Fibroblast of the aortic adventitia (primary cell): ENCODE results near the gene DACT1. TPM values are rescaled to one million over a fixed set of nuclear protein-coding genes. Genes with fewer than 3 reads are reported as not detected.

ENCODE experiments used
- DNase-seq: peaks from one replicate; pipeline ENCODE4 v3.0.0-alpha.2; 2010; ENCODE audit warnings: low read depth
- H3K4me3 ChIP-seq: 2 replicates; pipeline ENCODE4 v1.5.1; 2011; ENCODE audit warnings: low read depth, mild to moderate bottlenecking, control low read depth, low read length, moderate library complexity
- total RNA-seq: library from RNA; depleted of rRNA; stranded (reverse); fragments of >200 nt; gene quantifications from 2 replicates; pipeline ENCODE4 v1.2.3, GENCODE V29; 2012; ENCODE audit warnings: low replicate concordance
- TF ChIP-seq, protein P1 (sequence below): IDR thresholded peaks from 2 replicates; pipeline ENCODE4 v1.5.1; 2011; ENCODE audit warnings: mild to moderate bottlenecking, low read length, control low read depth, inconsistent platforms; ENCODE audit not compliant: insufficient read depth

The DACT1 gene
- total RNA-seq, 1 donor = 13.6 TPM

DNA sequence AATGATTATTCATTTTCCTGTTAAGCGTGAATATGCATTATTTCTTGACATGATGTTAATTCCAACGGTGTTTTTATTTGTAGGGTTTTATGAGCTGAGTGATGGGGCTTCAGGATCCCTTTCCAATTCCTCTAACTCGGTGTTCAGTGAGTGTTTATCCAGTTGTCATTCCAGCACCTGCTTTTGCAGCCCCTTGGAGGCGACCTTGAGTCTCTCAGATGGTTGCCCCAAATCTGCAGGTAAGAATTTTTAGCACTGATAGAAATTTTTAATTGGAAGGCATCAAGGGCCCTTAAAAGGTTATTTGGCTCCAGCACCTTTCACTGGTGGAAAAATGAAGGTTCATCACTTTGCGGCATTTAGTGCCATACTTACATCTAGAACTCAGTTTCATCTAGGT lies 3.7 kb downstream of the DACT1 start:
- H3K4me3 ChIP-seq = no peak overlapping the region
- TF ChIP-seq, protein P1, sequence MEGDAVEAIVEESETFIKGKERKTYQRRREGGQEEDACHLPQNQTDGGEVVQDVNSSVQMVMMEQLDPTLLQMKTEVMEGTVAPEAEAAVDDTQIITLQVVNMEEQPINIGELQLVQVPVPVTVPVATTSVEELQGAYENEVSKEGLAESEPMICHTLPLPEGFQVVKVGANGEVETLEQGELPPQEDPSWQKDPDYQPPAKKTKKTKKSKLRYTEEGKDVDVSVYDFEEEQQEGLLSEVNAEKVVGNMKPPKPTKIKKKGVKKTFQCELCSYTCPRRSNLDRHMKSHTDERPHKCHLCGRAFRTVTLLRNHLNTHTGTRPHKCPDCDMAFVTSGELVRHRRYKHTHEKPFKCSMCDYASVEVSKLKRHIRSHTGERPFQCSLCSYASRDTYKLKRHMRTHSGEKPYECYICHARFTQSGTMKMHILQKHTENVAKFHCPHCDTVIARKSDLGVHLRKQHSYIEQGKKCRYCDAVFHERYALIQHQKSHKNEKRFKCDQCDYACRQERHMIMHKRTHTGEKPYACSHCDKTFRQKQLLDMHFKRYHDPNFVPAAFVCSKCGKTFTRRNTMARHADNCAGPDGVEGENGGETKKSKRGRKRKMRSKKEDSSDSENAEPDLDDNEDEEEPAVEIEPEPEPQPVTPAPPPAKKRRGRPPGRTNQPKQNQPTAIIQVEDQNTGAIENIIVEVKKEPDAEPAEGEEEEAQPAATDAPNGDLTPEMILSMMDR = peak; percentile 2
- no peak for DNase-seq

DNA sequence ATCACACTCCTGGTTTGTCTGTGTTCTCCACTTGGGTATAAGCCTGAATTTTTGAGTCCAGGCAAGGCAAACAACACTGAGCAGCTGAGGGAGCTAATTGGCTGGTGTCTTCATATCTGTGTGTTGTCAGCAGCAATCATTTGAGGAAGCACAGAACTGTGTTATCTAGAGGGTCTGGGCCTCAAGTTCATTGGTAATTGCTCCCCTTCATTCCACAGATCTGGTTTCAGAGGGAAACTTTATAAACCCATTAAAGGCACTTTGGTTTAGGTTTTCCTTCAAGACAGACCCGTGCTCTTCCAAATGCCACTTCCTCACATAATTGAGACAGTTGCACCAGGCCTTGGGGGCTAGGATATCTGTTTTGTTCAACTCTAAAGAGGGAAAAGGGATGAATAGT lies 5.6 kb downstream of the DACT1 start:
- H3K4me3 ChIP-seq = no peak overlapping the region
- DNase-seq = no peak
- TF ChIP-seq, protein P1 = no peak

DNA sequence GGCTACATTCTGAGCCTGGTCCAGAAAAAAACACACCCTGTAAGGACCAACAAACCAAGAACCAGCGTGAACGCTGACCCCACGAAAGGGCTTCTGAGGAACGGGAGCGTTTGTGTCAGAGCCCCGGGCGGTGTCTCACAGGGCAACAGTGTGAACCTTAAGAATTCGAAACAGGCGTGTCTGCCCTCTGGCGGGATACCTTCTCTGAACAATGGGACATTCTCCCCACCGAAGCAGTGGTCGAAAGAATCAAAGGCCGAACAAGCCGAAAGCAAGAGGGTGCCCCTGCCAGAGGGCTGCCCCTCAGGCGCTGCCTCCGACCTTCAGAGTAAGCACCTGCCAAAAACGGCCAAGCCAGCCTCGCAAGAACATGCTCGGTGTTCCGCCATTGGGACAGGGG lies 7.9 kb downstream of the DACT1 start:
- H3K4me3 ChIP-seq = no peak overlapping the region
- DNase-seq = no peak
- TF ChIP-seq, protein P1 = no peak

DNA sequence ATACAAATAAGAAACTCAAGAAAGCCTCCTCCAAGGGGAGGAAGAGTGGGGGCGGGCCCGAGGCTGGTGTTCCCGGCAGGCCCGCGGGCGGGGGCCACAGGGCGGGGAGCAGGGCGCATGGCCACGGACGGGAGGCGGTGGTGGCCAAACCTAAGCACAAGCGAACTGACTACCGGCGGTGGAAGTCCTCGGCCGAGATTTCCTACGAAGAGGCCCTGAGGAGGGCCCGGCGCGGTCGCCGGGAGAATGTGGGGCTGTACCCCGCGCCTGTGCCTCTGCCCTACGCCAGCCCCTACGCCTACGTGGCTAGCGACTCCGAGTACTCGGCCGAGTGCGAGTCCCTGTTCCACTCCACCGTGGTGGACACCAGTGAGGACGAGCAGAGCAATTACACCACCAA lies 8.7 kb downstream of the DACT1 start:
- DNase-seq = no peak
- H3K4me3 ChIP-seq = no peak overlapping the region
- TF ChIP-seq, protein P1 = no peak

DNA sequence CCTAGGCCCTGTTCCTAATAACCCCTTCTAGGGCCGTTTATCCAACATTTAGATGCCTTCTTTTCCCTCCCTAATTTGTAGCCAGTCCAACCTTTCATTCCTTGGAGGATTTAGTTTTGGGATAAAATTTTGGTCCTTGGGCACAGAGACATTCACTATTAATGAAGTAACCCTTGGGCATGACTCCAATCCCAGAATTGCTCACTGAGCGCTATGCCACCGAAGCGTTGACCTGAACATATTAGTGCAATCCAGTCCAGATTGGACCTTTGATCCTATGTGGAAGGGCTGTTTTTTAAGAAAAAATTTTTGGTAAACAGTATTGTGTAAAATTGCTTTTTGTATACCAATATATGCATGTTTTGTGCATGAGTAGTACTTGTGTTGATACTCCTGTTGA lies 10.0 kb downstream of the DACT1 start:
- no peak for DNase-seq
- TF ChIP-seq, protein P1 = no peak
- no peak overlapping the region for H3K4me3 ChIP-seq

DNA sequence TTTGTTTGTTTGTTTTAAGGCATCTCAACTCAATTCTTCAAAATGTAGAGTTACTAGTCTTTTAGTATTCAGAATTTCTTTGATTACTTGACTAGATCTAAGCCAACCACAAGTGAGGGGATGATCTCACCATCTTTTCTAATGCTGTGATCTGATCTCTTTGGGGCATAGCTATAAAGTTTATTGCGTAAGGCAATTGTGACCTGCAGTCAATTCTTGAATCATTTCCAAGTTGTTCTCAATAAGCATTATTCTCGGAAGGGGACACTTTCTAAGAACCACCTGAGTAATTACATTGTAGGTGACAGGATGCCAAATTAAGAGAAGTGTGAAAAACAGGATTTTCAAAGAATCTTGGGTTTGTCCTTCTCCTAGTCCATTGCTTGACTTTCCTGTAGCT lies 13.1 kb downstream of the DACT1 start:
- DNase-seq = no peak
- TF ChIP-seq, protein P1 = no peak
- H3K4me3 ChIP-seq = no peak overlapping the region

DNA sequence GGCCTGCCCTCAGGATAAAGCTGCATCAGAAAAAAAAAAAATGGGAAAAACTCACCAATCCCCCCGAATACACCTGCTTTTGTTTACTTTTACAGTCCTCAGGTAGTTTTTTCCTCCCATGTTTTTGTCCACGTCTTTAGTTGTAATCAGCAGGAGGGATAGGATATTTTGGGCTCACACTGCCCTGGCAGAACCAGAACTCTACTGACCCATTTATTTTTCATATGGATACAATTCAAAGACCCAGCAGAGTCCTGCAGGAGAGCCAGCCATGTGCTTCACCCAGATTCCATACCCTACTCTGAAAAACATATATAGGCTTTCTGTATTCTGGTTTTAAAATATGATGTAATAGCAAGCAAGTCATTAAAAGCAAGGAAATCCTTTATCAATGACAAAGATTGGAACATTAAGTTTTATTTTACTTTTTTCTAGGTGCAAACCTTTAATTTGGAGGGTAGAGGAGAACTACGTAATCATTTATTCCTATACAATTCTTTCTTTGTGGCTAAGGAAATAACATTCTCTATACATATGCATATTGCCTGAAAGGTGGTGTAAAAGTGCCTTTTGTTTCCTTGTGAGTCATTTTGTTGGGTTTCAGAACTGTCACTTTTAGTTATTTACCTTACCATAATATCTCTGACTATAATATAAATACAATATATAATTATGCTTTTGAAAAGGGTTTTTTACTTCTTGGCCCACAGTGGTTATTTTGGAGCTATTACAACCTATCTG lies 19.1 kb downstream of the DACT1 start:
- no peak overlapping the region for H3K4me3 ChIP-seq
- TF ChIP-seq, protein P1 = no peak
- no peak for DNase-seq
